Liver (tissue), 4 donors: ENCODE results near the gene ZNF583. TPM values are rescaled to one million over a fixed set of nuclear protein-coding genes. Genes with fewer than 3 reads are reported as not detected.

Source experiments
- polyA plus RNA-seq, 2 donors: library from polyadenylated mRNA; stranded (reverse) in 1 of 2; unstranded in 1 of 2; fragments of 200-250 nt in 1 of 2; fragments of >200 nt in 1 of 2; fragmentation: Nextera tagmentation in 1 of 2; extraction: Ambion mirVana in 1 of 2; gene quantifications; one replicate each; pipeline versions ENCODE4 v1.2.1 to v1.2.3, GENCODE V29; 2013 to 2015
- total RNA-seq, 2 donors: library from RNA; depleted of rRNA; stranded (reverse); fragments of >200 nt; gene quantifications; one replicate each; pipeline ENCODE4 v1.2.3, GENCODE V29; 2014
- donor health status: healthy.
- donor health status: healthy.
- donor health status: healthy.

Gene ZNF583
- total and polyA plus RNA-seq, 4 donors = 0.75 to 2.5 (median 1.9) TPM

Other genes with a start within 250 kb of the ZNF583 start
- not detected for gene GALP, start 228.3 kb upstream of the ZNF583 start, total RNA-seq
- under 1 TPM; 0.08 to 0.63 TPM for gene GALP, start 228.3 kb upstream of the ZNF583 start, polyA plus RNA-seq
- gene ZSCAN5B, start 206.5 kb upstream of the ZNF583 start, total RNA-seq = under 1 TPM in 1 of 2 donors, not detected in 1; 0.08 TPM
- not detected for gene ZSCAN5B, start 206.5 kb upstream of the ZNF583 start, polyA plus RNA-seq
- gene ZSCAN5C, start 202.1 kb upstream of the ZNF583 start, total RNA-seq = not detected
- not detected for gene ZSCAN5C, start 202.1 kb upstream of the ZNF583 start, polyA plus RNA-seq
- not detected for gene EDDM13, start 131.6 kb upstream of the ZNF583 start, total RNA-seq
- under 1 TPM in 1 of 2 donors, not detected in 1; 0.20 TPM for gene EDDM13, start 131.6 kb upstream of the ZNF583 start, polyA plus RNA-seq
- gene ZSCAN5A, start 89.5 kb upstream of the ZNF583 start, total RNA-seq = 1 to 10 TPM; 7.4 to 9.6 TPM
- gene ZSCAN5A, start 89.5 kb upstream of the ZNF583 start, polyA plus RNA-seq = 1 to 10 TPM; 2.2 to 2.7 TPM
- gene ZNF582, start 10.8 kb upstream of the ZNF583 start, total RNA-seq = 1 to 10 TPM; 1.3 to 2.1 TPM
- gene ZNF582, start 10.8 kb upstream of the ZNF583 start, polyA plus RNA-seq = 1 to 10 TPM; 1.3 to 1.5 TPM
- gene ZNF667, start 73.0 kb downstream of the ZNF583 start, total RNA-seq = 1 to 10 TPM; 1.3 to 1.7 TPM
- gene ZNF667, start 73.0 kb downstream of the ZNF583 start, polyA plus RNA-seq = under 1 TPM; 0.31 to 0.58 TPM
- gene ZNF471, start 103.5 kb downstream of the ZNF583 start, total RNA-seq = 1 to 10 TPM; 1.0 to 2.3 TPM
- gene ZNF471, start 103.5 kb downstream of the ZNF583 start, polyA plus RNA-seq = under 1 TPM; 0.77 to 0.89 TPM
- 1 to 10 TPM; 1.2 to 1.3 TPM for gene ZFP28, start 134.6 kb downstream of the ZNF583 start, total RNA-seq
- under 1 TPM; 0.47 TPM for gene ZFP28, start 134.6 kb downstream of the ZNF583 start, polyA plus RNA-seq
- gene ZNF470, start 163.1 kb downstream of the ZNF583 start, total RNA-seq = 1 to 10 TPM; 1.8 to 2.8 TPM
- gene ZNF470, start 163.1 kb downstream of the ZNF583 start, polyA plus RNA-seq = 1 to 10 TPM in 1 of 2 donors, under 1 TPM in 1; 0.95 to 1.3 TPM
- 1 to 10 TPM; 2.2 to 3.4 TPM for gene ZNF71, start 191.0 kb downstream of the ZNF583 start, total RNA-seq
- gene ZNF71, start 191.0 kb downstream of the ZNF583 start, polyA plus RNA-seq = 1 to 10 TPM in 1 of 2 donors, under 1 TPM in 1; 0.46 to 1.4 TPM
- under 1 TPM in 1 of 2 donors, not detected in 1; 0.28 TPM for gene SMIM17, start 238.8 kb downstream of the ZNF583 start, total RNA-seq
- gene SMIM17, start 238.8 kb downstream of the ZNF583 start, polyA plus RNA-seq = not detected